NCI-H2171 (cell line): Measurements from ENCODE around the gene OTOL1.
"Not testable (repeated sequence)": the region's sequence is repeated elsewhere in the genome, so short reads cannot be mapped to it uniquely, and the experiment has no call there.

Source experiments
- DNase-seq: peaks from one replicate; lab custom pipeline; 2025; lab: John Stamatoyannopoulos, UW

OTOL1 gene

GRCh38 chr3:161496508-161496907, at the start of gene OTOL1:
OTOL1 (plus strand) TSS chr3:161496808; CDS start chr3:161496808, 0 bp downstream.
- DNase-seq = no peak

DNA sequence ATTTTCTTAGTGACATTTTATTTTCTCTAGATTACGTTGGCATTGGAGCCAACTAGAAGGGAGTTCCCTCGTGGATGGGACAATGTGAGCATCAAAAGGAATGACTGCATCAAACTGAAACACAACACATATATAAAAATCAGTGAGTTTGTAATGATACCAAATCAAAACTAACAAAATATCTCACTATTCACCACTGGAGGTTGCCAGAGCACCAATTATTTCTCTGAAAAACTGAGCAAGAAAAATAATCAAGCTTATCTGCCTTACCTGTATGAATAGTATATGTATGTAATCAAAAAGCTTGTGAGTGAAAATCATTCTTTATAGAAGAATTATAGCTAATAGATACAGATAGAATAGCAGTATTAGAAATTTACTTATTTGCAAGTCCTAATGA, 46.8 kb upstream of the OTOL1 start:
- no peak for DNase-seq

- no peak for DNase-seq
These were observed 44.4 kb upstream of the OTOL1 start for GRCh38 chr3:161452179-161452578.

DNA sequence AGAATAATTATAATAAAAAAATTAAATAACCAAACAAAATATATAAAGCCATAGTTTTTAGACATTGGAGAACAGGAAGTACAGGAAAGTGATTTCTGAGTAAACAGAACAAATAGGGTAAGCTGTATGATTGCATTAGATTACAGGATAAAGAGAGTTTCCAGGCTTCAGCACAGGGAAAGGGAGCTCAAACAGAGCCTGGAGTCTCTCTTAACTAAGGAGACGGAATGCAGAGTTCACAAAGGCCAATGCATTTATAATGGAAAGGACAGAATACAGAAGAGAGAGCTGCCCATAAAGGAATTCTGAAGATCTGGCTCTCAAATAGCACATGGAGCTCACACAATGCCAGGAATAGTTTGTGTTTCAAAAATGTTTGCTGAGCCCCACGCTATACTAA, 42.0 kb upstream of the OTOL1 start:
- no peak for DNase-seq

GRCh38 chr3:161455962-161456361, 40.6 kb upstream of the OTOL1 start:
- no peak for DNase-seq

- DNase-seq = no peak
These were observed 34.5 kb upstream of the OTOL1 start for GRCh38 chr3:161462138-161462537.

DNA sequence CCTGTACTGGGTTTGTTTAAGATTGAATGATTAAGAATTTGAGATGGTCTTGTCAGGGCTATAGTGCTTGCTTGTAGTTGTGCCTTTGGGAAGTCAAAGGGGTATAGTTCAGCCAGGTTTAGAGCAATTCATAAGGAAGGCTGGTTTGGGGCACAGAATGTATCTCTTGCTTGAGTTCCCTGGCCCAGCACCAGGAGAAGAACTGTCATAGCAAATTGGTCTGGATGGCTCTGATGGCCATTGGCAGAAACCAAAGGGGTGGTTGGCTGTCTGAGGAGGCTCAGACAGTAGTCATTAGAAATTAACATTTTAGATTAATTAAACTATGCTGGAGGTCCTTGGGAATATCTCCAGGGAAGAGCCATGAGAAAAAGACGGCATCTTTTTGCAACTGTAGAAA, 25.4 kb upstream of the OTOL1 start:
- DNase-seq = no peak

DNA sequence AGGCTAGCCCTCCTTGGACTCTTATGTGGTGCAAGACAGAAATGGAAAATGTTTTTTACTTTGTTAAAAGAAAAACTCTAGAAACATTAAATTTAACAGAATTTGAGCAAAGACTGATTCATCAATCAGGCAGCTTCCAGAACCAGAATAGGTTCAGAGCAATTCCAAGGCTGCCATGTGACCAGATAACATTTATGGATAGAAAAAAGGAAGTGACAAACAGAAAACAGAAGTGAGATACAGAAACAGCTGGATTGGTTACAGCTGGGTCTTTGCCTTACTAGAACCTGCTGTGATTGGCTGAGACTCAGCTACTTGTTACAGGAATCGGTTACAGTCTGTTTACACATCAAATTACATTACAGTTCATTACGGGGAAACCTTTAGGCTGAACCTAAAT, 22.5 kb upstream of the OTOL1 start:
- DNase-seq = no peak

- DNase-seq = peak; percentile 84
These were observed 21.9 kb upstream of the OTOL1 start for GRCh38 chr3:161474741-161475140.

DNA sequence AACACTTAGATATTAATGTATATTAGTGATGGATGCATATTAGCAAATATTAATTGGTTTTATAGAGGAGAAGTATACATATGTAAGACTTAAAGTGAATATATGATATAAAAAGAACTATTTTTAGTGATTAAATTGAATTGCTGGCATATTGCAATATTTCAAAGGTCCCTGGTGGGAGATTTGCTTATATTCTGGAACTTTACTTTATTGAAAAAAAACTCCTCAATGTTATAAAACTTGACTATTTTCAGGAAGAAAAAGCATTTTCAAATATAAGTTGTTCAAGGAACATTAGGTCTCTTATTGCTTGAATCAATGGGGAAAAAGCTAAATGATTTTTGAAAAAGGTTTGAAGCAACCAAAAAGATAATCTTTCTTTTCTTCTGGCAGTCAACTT, 21.4 kb upstream of the OTOL1 start:
- DNase-seq = no peak

DNA sequence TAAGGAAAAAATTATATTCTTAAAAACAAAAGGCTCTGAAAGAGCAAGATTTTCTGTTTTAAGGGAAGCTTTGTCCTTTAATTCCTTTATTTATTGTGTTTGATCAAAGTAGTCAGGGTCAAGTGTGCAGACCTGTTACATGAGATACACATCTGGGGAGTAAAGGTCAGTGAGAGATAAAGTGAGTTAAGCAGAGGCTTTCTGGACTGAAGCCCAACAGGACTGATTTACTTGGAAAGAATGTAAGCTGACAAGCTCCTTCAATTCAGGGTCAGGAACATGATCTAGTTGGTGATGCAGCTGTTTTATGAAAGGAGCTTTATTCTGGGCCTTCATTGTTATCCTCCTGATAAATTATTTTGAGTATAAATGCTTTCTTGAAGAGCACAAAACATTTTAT, 20.7 kb upstream of the OTOL1 start:
- DNase-seq = no peak

- DNase-seq = no peak
These were observed 12.4 kb upstream of the OTOL1 start for GRCh38 chr3:161484226-161484625.

DNA sequence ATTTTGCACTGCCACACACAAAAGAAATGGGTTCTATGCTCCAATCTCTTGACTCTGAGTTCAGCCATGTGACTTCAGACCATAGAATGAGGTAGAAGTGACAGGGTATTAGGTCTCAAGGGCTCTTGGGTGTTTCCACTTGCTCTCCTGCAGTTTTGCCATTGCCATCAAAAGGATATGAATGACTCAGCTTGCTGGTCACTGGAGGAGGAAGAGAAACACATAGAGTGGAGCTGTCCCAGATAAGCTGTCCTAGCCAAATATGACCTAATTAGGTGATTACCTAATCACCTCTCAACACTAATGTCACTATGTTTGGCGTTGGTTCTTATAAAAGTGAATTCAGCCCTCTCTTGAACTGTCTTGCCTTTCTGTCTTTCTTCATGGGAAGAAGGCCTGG, 8.3 kb upstream of the OTOL1 start:
- not testable (repeated sequence) for DNase-seq

DNA sequence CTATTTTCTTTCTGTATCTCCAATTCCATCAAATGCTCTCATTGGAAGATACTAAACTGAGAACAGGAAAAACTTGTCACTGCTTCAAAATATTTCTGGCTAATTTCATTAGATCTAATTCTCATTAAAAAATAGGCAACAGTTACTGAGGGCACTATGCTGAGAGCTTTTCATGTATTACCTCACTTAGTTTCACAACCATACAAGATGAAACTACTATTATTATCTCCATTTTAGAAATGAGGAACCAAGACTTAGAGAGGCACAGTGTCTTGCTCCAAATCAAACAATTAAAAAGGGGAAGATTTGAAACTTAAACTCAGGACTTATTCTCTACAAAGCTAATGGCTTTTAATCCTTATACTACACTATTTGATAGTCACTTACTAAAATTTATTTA, 7.2 kb upstream of the OTOL1 start:
- DNase-seq = no peak

DNA sequence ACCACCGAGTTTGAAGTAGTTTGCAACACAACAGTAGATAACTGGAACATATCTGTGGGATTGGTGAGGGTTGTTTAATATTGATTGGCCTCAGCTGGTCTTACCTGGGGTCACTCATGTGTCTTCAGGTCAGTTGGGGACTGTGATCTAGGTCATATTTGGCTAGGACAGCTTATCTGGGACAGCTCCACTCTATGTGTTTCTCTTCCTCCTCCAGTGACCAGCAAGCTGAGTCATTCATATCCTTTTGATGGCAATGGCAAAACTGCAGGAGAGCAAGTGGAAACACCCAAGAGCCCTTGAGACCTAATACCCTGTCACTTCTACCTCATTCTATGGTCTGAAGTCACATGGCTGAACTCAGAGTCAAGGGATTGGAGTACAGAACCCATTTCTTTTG, 5.8 kb upstream of the OTOL1 start:
- not testable (repeated sequence) for DNase-seq

DNA sequence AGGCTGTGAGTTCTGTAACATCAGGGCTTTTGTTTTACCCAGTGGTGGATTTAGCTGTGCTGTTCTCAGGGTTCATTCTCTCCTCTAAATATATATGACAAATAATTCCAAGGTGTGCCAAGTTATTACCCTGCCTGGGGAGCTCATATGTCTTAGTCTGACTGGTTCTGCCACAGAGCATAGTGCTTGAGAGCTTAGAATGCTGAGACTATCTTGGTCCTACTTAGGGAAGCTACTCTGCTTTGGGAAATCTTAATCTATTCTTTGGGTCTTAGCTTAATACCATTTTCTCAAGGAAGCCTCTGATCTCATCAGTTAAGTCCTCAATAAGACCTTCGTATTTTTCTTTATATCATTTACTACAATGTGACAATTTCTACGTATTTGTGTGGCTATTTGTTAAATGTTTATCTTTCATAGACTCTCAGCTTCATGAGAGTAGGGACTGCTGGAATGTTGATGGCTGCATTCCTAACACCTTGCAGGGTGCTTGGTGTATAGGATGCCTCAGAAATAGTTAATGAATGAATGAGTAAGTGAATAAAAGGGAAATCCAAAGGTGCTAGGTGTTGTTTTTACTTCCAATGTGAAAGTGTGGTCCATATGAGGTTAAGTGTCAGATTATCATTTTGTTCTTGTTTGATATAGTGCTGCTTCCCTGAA, 1.8 kb downstream of the OTOL1 start:
- no peak for DNase-seq

DNA sequence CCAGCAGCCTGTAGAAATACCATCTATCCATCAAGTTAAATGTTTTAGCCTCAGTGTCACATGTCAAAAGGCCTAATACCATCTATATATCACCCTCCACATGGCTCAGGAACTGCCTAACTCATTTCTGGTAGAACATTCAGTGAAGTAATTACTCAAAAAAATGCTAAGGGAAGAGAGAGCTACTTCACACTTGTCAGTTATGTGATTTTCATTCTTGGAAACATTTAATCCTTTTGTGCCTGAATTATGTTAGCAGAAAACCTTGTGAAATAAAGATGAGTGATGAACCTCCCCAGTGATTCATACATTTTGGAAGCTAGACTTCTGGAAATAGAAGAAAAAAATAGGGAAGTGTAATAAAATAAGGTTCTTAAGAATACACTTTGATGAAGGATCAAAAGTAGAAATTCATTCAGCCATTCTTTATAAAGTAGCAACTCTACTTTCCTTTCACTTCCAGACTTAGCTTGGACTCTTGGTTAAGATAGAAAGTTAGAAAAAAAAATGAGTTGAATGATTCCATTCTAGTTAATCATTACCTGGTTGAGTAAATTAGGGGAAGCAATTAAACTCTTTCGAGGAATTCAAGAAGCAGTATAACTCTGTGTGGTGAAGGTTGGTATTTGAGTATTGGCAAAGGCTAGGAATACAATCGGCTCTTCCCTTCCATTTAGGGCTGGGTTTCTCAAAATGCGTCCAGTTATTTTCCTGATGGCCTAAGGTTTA, 3.6 kb downstream of the OTOL1 start:
- no peak for DNase-seq

DNA sequence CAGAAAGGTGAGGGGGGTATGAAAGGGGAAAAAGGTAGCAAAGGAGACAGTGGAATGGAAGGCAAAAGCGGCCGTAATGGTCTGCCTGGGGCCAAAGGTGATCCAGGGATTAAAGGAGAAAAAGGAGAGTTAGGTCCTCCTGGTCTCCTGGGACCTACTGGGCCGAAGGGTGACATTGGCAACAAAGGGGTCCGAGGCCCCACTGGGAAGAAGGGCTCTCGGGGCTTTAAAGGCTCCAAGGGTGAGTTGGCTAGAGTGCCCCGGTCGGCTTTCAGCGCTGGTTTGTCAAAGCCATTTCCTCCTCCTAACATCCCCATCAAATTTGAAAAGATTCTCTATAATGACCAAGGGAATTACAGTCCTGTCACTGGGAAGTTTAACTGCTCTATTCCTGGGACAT, 6.7 kb downstream of the OTOL1 start:
- no peak for DNase-seq

- DNase-seq = no peak
These were observed 12.4 kb downstream of the OTOL1 start for GRCh38 chr3:161508852-161509477.

DNA sequence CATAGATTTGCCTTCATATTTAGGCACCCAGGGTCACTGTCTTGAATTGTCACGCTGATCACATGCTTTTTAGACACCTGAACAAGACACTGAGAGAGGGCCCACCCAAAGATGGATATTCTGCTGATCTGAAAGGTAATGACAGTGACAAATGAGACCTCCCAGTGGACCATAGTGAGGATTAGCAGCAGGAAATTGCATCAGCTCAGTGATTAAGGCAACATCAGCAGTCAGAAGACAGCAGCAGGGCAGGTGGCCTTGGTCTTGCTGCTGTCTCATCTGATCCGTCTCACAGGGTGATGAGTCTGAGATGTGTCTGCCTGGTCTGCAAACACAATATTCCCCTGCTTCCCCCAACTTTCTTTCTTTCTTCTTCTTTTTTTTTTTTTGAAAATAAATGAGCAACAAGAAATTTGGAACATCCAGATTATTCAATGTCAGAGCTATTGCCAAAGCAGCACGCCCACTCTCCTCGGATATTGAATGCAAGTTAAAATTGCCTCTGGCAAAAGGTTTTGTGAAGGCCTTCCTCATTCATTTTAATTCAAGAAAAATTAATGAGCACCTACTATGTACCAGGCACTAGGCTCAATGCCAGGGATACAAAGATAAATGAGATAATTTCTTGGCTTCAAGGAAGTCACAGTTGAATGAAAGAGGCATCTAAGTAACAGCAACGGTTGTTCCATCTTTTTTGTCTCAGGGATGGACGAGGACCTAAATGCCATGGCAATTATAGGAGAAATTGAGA, 14.1 kb downstream of the OTOL1 start:
- no peak for DNase-seq

DNA sequence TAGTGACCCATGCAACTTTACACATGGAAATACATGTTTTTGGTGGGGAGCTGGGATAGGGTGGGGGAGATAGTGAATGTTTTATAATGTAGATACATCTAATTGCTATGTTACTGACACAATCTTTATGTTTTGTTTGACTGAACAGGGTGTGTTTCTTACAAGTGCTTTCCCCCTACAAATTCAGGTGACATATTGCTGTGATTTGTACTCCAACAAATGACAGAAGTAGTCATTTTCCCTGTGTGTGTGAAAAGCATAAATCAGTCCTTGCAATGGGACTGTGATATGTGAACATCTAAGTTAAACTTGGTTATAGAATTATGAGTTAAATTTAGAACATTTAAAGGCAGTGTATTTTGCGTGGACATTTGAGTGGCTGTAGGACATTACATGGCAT, 27.3 kb downstream of the OTOL1 start:
- no peak for DNase-seq

DNA sequence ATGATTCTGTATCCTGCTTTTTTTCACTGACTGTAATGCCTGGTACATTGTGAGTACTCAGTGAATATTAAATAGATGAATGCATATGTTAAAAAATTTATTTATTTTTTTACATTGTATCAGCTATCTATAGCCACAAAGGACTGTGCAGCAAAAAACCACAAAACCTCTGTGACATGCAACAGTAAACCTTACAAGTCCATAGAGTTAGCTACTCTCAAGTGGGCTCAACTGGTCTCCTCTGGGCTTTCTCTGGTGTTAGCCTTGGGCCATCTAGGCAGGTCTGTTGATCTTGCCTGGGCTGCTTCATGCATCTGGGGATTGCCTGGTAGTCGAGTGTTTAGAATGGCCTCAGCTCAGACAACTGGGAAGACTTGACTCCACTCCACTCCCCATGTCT, 35.3 kb downstream of the OTOL1 start:
- DNase-seq = no peak

- no peak for DNase-seq
These were observed 44.0 kb downstream of the OTOL1 start for GRCh38 chr3:161540594-161540993.
